Measurements from ENCODE around the gene PRKAG2. TPM values are rescaled to one million over a fixed set of nuclear protein-coding genes. Genes with fewer than 3 reads are reported as not detected.
"Not testable (repeated sequence)": the region's sequence is repeated elsewhere in the genome, so short reads cannot be mapped to it uniquely, and the experiment has no call there.

The PRKAG2 gene
- total RNA-seq, 1 donor from 2014 or later = 17.5 TPM

DNA sequence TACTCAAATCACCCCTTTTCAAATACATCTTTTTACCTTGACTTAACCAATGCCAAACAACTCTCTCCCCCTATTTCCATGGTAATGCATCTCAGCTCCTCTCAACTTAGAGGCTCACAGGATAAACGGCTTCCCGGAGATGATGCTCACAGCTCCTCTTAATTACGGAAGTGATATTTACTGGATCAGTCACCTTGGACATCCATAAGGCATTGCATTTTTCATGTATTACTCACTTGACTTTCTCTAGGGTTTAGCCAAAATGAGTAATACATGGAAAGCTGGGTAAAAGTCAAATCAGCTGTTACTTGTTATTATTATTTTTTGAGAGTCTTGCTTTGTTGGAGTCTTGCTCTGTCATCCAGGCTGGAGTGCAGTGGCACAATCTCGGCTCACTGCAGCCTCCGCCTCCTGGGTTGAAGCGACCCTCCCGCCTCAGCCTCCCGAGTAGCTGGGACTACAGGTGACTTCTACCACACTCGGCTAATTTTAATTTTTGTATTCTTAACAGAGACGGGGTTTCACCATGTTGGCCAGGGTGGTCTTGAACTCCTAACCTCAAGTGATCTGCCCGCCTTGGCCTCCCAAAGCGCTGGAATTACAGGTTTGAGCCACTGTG lies 283.9 kb downstream of the PRKAG2 start:
- DNase-seq (ENCODE audit: low read depth in 2 of 2) = peak in 1 of 2 donors; percentile 83

DNA sequence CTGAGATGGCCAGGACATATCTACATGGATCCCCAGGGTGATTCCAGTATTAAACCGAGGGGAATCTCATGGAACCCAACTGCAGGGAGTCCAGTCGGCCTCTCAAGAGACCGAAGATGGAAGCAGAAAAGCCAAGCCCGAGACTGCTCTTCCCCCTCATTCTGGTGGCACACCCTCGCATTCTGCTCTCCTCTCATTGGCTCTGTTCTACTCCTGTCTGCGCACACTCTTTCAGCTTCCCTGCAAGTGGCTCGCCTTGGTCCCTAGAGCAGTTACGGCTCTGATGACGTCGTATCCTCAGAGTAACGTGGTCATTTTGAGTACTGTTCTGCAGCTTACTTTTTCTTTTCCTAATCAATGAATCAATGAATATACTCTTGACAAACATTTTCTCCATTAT lies 284.6 kb downstream of the PRKAG2 start:
- no peak for DNase-seq (ENCODE audit: low read depth in 2 of 2)

DNA sequence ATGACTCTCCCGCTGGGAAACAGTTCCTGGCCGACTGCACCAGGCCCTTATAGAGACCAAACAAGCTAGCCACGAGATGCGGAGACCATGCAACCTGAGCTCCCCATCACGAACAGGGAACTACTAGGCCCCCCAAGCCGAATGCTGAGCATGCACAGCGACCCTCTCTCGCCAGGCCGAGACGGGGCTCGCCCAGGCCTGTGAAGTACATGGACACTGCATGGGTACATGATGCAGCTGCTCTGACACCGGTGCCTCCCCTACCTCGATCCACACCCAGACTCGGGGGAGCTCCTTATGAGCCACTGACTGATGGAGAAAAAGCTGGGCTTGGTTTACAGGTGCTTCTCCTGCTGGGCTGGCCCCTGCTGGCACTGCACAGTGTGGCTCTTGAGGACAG lies 285.0 kb downstream of the PRKAG2 start:
- DNase-seq (ENCODE audit: low read depth in 2 of 2) = no peak

DNA sequence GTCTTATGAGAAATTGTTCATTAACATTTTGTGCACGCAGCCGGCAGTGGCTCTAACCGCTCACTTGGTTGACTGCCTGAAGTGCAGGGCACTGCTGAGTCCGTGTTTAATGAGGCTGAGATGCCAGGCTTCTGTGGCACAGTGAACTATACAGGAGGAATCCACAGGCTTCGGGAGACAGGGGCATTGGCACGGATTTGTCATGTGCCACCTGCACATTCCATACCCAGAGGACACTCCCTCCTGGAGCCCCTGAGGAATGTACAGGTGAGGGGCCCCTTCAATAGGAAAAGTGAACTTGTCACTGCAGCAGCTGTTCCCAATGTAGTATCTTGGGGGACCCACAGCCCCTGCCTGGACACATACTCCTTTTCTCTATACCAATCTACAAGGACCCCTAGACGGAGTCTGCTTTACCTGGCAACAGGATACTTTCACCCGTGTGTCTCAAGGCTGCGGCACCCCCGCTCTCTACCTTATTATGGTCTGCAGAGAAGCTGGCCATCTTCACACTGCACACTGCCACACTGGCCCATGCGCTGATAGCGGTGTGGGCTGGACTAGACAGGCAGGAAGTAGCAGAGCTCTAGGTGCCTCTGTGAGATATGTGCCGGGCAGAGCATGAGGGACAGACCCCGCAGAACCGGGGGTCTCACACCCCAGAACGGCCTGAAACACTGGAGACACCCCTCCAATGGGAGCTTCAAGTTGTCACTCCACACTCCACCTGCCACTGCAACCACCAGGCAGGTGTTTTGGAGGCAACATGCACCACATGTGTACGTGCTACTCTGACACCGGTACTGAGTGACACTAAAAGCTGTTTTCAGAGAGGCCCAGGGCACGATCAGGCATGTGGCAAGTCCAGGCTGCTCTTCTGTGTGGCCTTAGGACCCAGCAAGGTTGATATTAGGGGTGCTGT lies 285.8 kb downstream of the PRKAG2 start:
- peak in 1 of 2 donors; percentile 13 for DNase-seq (ENCODE audit: low read depth in 2 of 2)

DNA sequence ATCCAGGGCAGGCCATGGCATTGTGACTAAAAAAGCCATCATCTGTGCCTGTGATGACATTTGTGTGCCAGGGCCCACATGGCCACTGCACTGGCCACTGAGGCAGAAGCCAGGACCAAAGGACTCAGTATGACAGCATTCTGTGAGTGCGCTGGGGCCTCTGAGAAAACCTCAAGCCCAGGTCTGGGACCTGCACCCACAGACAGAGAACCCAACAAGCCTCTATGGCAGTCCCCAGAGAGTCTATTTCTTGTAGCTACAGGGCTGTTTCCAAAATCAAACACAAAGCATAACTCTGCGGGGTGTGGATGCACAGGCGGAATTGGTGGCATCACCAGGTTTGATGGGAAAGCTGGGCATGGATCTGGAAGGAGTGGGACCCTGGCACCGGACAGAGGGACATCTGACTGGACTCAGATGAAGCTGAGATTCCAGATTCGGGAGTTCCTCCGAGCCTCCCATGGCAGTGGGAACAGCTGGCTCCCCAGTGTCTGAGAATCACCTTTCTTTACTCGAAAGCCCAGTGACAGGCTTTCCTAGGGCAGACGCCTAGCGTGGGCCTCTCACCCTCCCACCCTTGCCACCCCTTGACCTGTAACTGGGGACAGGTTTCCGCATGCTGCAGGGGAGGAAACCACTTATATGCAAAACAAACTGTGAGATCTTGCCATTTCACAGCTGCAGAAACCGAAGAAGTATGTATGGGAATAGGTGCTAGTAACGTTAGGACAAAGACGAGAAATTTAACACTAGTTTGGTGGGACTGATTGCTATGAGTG lies 286.7 kb downstream of the PRKAG2 start:
- peak; percentile 53 to 64 for DNase-seq (ENCODE audit: low read depth in 2 of 2)

DNA sequence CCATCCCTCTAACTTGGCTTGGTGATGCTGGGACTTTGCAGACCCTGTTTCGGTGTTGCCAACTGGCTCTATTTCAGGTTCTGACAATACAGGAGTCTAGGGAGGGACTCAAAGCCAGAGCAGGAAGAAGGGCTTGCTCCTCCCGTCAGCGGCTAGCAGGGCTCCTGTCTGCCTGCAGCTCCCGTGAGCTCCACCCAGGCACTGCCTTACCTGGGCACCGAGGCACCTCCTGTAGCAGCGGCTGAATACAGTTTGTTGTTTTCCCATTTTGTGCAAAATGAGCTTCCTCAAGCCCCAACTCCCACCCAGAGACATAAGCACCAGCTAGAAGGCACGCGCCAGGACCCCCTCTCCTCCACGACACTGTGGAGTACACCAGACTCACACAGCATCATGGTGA lies 287.9 kb downstream of the PRKAG2 start:
- no peak for DNase-seq (ENCODE audit: low read depth in 2 of 2)

DNA sequence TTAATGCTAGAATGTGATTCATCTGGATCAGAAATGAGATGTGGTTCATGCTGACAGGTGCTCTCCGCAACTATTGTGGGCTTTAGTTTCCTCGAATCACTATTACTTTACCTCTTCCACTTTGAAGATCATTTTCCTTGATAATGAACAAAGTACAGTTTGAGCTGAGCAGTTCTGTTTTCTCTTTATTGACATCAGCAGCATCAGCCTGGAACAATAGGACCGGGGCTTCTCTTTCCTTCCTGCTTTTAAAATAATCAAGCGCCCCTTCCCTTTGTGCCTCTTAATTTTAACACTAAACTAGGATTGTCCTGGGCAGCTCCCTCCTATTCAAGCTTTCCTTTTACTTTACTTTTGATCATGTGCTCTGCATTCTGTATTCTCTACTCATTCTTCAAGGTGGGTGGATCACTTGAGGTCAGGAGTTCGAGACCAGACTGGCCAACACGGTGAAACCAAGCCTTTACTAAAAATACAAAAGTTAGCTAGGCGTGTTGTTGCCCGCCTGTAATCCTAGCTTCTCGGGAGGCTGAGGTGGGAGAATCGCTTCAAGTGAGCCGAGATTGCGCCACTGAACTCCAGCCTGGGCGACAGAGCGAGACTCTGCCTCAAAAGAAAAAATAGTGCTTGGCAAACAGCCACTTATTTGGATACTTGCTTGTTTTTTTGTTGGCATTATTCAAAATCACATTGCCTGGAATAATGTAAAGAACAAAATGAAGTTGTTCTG lies 290.2 kb downstream of the PRKAG2 start:
- peak in 1 of 2 donors; percentile 76 for DNase-seq (ENCODE audit: low read depth in 2 of 2)

DNA sequence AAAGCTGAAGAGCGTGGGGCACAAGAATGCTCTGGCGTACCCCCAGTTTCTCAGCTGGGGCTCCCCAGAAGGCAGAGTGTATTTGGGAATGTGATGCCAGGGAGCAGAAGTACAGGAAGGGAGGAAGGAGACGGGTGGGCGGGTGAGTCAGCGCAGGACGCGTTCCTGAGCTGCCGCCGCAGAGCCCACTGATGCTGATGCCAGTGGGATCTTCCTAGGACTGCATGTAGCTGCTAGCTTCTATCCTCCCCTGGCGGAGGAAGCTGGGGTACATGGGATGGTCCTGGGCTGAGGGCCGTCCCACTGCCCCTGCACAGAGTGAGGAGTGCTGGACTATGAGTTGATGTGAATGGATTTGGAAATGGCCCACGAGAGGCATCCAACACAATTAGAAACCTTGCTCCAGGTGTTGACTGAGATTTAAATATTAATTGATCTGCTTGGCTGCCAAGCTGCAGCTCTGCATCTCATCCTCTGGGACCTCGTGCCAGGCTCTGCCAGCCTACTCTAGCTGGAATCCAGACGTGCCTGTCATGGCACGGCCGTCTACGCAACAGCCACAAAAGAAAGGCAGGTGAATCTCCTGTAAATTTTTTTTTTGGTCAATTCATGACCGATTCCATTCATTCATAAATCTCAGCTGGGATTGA lies 291.0 kb downstream of the PRKAG2 start:
- DNase-seq (ENCODE audit: low read depth in 2 of 2) = peak in 1 of 2 donors; percentile 75

DNA sequence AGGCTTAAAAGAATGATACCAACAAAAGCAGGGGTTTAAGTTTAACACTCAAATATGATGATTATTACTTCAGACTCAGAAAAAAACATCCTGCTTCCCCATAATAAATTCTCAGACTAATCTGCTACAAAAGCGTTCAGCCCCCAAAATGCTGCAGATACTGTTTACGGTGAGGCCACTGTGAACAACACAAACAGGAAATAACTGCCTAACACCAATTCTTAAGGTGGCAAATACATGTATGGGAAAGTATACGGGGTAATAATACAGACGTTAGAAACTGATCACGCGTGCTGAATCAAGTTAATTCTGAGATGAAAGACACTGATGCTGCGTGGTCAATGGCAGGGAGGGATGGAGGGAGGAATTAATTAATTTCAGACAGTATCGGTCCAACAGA lies 295.2 kb downstream of the PRKAG2 start:
- DNase-seq (ENCODE audit: low read depth in 2 of 2) = no peak

DNA sequence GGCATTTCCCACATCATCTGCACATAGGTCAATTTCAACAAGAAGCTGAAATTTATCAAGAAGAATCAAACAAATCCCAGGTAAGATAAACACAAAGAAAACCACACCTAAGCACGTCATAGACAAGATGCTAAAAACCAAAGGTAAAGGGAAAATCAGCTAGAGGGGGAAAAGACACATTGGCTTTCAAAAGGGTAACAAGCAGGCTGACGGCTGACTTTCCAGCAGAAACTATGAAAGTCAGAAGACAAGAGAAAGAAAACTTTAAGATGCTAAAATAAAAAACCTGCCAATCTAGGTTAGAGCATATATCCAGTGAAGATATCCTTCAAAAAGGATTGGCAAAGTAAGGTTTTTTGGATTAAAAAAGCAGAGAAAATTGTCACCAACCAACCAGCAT lies 297.3 kb downstream of the PRKAG2 start:
- peak in 1 of 2 donors; percentile 15 for DNase-seq (ENCODE audit: low read depth in 2 of 2)

DNA sequence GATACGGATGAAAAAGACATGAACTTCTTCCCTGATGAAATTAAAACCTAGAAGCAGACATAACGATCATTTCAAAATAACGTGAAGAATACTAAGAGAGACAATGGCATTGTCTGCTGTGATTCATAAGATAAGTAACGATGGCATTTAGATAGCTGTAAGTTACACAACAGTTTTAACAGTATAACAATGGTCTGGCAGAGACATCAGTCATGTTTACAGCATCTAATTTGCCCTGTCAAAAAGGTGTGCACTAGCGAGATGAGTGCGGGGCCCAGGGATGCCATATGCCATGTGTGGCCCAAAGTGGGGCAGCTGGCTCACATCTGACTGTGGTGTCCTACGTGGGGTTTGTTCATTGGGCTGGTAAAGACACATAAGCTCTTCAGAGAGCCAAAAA lies 301.5 kb downstream of the PRKAG2 start:
- DNase-seq (ENCODE audit: low read depth in 2 of 2) = no peak

DNA sequence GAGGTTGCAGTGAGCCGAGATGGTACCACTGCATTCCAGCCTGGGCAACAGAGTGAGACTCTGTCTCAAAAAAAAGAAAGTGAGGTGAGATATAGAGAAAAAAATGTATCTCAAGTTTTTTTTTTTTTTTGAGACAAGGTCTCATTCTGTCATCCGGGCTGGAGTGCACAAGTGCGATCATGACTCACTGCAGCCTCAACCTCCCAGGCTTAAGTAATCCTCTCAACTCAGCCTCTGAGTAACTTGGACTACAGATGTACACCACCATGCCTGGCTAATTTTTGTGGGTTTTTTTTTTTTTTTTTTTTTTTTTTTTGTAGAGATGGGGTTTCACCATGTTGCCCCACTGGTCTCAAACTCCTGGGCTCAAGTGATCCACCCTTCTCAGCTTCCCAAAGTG lies 303.9 kb downstream of the PRKAG2 start:
- DNase-seq (ENCODE audit: low read depth in 2 of 2) = not testable (repeated sequence)

DNA sequence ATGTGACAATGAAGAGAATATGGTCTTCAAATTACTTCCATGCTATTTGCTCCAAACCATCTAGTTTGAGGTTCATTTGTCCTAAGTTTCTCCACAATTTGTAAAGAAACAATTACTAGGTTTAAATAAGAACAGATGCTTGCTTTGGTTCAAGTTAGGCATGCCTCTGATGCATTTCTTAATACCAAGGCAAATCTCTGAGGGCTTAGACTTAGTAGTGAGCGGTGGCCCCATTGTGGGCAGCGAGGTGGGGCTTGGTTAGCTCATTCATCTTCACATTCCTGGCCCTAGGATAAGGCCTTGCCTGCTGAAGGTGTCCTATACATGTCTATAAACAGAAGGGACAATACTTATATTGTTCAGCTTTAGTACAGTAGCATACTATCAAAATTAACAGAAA lies 304.8 kb downstream of the PRKAG2 start:
- DNase-seq (ENCODE audit: low read depth in 2 of 2) = no peak

DNA sequence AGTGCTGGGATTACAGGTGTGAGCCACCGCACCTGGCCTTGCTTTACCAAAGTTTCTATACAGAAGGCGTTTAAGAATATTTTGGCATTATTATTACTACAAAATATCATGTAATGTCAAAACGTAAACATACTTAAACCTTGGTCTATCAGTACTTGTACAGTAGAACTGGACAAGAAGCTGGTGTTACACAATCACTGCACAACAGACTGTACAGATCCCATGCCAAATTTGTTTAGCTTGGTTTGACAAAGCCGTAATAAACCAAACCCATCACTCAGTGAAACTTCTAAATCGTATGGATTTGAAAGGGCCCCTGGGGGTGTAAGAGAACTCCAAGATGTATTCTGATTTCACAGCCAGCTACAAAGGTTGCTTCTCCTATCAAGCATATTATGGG lies 305.4 kb downstream of the PRKAG2 start:
- no peak for DNase-seq (ENCODE audit: low read depth in 2 of 2)

DNA sequence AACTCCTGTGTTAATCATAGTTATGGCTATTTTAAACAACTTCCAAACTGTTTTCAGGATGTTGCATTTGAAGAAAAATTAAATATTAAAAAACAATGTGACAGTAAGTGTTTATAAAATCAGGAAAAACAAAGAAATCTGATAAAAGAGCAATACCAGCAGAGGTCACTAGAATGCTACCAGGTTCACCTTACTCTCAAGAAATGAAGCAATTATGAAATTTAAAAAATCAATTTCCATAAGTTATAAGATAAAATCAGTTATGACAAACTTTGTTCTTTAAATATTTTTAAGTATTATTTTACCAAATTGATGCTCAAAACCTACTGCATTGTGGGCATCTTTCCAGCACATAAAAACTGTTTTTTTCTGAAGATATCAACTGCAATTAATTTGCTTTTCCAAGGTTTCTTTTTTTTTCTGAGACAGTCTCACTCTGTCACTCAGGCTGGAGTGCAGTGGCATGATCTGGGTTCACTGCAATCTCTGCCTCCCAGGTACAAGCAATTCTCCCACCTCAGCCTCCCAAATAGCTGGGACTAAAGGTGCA lies 306.5 kb downstream of the PRKAG2 start:
- peak in 1 of 2 donors; percentile 59 for DNase-seq (ENCODE audit: low read depth in 2 of 2)

DNA sequence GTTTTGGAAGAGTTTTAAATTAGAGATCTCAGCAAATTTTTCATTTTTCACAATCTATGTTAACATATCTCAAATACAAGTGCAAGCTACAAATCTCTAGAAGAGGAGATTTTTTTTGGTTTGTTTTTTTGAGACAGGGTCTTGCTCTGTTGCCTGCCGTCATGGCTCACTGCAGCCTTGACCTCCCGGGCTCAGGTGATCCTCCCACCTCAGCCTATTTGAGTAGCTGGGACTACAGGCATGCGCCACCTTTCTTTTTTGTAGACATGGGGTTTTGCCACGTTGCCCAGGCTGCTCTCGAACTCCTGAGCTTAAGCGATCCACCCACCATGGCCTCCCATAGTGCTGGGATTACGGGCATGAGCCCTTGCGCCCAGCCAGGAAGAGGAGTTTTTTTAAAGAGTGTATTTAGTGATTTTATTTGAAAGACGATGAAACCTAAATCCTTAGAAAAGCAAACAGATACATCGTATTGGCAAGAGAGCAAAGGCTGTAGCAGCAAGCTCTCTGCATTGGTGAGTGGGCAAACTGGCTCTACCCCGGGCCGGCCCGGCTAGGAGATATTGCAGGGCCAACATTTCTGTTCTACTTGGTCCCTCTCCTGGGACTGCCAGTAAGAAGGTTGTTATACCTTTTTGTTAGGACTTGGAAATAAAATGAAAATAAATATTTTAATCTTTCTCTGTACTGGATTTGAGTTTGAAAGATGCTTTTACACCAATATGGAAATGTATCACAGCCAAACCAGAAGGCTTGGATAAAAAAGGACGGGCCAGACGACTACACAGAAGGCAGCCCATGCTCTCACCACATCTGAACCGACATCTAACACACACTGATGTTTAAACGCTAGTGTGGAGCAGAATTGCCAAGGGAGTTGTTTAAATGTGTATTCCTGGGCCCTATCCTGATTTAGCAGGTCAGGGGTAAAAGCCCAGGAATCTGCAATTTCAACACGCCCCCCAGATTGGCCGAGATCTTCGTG lies 307.7 kb downstream of the PRKAG2 start:
- DNase-seq (ENCODE audit: low read depth in 2 of 2) = no peak

DNA sequence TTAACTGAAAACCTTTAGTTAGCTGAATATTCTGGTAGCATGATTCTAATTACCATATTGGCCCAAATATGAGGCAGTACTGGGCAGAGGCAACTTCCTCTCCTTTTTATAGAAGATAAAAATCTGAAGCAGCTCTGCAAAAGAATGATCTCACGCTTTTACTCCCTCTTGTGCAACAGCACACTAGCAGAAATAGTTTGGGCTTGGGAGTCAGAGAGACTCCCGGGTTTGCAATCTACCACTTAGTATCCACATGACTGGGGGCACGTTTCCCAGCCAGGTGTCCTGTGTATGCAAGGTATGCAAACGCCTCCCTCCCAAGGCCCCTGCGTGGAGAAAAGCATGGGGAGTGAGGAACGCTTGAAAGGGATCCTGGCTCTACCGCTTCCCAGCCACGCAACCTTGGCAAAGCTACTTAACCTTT lies 310.0 kb downstream of the PRKAG2 start:
- DNase-seq (ENCODE audit: low read depth in 2 of 2) = no peak

DNA sequence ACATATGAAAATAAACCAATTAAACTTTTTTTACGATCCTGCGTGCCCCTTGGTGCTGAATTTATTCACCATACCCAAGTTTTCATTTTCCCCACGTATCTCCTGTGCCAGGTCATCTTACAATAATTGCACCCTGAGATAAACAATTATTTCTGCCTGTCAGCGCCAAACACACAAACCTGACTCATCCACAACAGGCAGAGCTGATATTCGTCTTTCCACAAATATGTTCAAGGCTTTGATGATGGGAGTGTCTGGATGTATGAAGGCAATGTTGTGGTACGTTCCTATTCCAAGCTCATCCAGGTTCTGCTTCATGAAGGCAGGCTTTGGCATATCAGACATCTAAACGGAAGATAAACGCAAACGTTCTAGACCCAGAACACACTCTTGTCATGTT lies 311.4 kb downstream of the PRKAG2 start:
- no peak for DNase-seq (ENCODE audit: low read depth in 2 of 2)

DNA sequence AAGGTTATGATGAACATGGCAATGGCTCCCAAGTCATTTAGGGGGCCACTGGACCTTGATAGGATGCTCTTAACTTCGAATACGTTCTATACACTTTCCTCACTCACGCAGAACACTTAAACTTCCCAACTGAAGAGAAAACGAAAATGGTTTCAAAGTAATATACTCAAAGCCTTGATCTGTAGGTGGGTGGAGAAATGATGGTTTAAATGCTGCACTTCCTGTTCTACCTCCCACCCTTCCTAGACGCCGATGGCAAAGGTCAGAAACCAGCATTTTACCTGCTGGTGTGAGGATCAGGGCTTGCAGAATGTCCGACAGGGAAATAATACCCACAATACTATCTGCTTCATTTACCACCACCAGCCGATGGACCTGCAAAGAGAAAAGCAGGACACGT lies 316.7 kb downstream of the PRKAG2 start:
- no peak for DNase-seq (ENCODE audit: low read depth in 2 of 2)
